ENCODE data around the gene BCO1. TPM values are rescaled to one million over a fixed set of nuclear protein-coding genes. Genes with fewer than 3 reads are reported as not detected.

The BCO1 gene
- total RNA-seq, 3 donors from 2014 or later, result not detected

DNA sequence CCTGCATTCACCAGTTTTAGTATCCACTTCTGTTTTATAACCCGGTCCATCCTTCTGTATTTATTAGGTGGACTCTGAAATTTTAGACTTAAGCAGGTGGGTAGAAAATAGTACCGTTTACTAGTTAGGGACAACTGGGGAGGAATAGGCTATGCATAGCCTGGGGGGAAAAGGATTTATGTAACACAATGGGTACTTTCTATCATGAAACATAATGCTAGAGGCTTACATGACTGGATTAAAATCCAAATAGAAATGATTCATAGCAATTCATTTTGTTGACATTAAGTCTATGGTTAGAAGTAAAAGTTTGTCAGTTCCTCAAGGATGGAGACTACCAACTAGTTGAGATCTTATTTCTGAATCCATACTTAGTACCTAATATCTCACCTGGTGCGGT is 94.9 kb downstream of the BCO1 start:
- no peaks in the 10 kb centered on the region for H3K27me3 Mint-ChIP-seq (ENCODE audit: low read depth)
- no peak overlapping the region for H3K4me3 Mint-ChIP-seq
- peaks cover 10% of the 10 kb centered on the region for H3K36me3 Mint-ChIP-seq (ENCODE audit: insufficient read depth)
- no peak for DNase-seq
- ATAC-seq, result no peak
- H3K9me3 Mint-ChIP-seq, result no peaks in the 10 kb centered on the region
- H3K4me1 Mint-ChIP-seq (ENCODE audit: low read depth), result peaks cover 15% of the 10 kb centered on the region

DNA sequence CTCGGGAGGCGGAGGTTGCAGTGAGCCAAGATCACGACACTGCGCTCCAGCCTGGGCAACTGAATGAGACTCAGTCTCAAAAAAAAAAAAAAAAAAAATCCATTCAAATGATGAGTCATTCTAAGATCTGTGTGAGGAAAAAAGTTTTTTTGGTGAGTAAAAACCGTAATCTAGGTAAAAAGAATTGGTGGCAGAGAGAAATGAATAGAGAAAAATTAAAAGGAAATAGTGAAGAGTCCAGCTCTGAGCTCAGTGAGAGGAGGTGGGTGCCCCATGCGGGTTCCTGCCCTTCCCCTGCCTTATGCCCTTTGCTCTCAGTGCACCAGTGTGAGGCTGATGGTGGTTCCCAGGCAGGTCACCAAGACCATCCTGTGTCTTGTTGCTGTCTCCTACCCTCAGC is 97.2 kb downstream of the BCO1 start:
- Mint-ChIP-seq H3K36me3 (ENCODE audit: insufficient read depth) (peaks cover 15% of the 10 kb centered on the region), H3K4me3 (no peak overlapping the region), H3K27me3 (ENCODE audit: low read depth) (no peaks in the 10 kb centered on the region), H3K9me3 (no peaks in the 10 kb centered on the region), H3K4me1 (ENCODE audit: low read depth) (peaks cover 15% of the 10 kb centered on the region)
- ATAC-seq (peak; percentile 86), DNase-seq (no peak)

DNA sequence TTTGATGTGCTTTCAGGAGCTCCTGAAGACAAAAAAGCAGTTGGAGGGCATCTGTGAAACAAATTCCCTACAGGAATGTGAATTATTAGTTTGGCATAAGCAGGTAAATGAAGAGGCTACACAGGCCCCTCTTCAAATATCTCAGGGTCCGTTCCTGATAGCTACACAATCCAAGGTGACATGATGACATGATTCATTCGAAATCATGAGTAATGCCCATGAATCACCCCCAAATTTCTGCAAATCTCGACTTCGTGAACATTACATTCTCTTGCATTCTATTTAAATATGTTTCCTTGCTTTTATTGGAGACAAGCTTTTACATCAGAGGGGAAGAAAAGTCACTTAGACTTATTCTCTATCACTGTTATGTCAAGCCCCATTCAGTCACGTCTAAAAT is 98.6 kb downstream of the BCO1 start:
- Mint-ChIP-seq H3K9me3 (peaks cover under 1% of the 10 kb centered on the region), H3K4me1 (ENCODE audit: low read depth) (peaks cover 15% of the 10 kb centered on the region), H3K36me3 (ENCODE audit: insufficient read depth) (peaks cover 18% of the 10 kb centered on the region), H3K4me3 (no peak overlapping the region), H3K27me3 (ENCODE audit: low read depth) (no peaks in the 10 kb centered on the region)
- DNase-seq (no peak), ATAC-seq (no peak)

Other genes with a start within 250 kb of the BCO1 start
- gene CMC2, start 231.8 kb upstream of the BCO1 start, total RNA-seq, result 100 to 1,000 TPM; 106 to 112 (median 109) TPM
- gene CENPN, start 231.5 kb upstream of the BCO1 start, total RNA-seq, result 10 to 100 TPM; 36.0 to 43.4 (median 42.4) TPM
- gene ATMIN, start 202.8 kb upstream of the BCO1 start, total RNA-seq, result 10 to 100 TPM; 27.2 to 30.2 (median 29.3) TPM
- gene C16orf46, start 161.5 kb upstream of the BCO1 start, total RNA-seq, result 1 to 10 TPM; 1.4 to 1.7 (median 1.6) TPM
- 10 to 100 TPM; 16.5 to 23.1 (median 17.5) TPM for gene GCSH, start 142.3 kb upstream of the BCO1 start, total RNA-seq
- gene GAN, start 76.3 kb downstream of the BCO1 start, total RNA-seq, result 10 to 100 TPM; 12.8 to 15.6 (median 14.4) TPM
- 10 to 100 TPM; 20.8 to 23.5 (median 21.9) TPM for gene CMIP, start 206.1 kb downstream of the BCO1 start, total RNA-seq